HG03103 (cell line): ENCODE measurements around the gene C8G.

Source experiments
- ATAC-seq: cut with Tn5 transposase; IDR thresholded peaks from one replicate; pipeline ENCODE4 v1.9.1; 2021; ENCODE audit warnings: low read depth; ENCODE audit not compliant: unreplicated experiment

The C8G gene

GRCh38 chr9:136979769-136980587 lies 34.9 kb downstream of the C8G start:
- no peak for ATAC-seq

- no peak for ATAC-seq
Measured at GRCh38 chr9:136980669-136981478, 35.8 kb downstream of the C8G start.

DNA sequence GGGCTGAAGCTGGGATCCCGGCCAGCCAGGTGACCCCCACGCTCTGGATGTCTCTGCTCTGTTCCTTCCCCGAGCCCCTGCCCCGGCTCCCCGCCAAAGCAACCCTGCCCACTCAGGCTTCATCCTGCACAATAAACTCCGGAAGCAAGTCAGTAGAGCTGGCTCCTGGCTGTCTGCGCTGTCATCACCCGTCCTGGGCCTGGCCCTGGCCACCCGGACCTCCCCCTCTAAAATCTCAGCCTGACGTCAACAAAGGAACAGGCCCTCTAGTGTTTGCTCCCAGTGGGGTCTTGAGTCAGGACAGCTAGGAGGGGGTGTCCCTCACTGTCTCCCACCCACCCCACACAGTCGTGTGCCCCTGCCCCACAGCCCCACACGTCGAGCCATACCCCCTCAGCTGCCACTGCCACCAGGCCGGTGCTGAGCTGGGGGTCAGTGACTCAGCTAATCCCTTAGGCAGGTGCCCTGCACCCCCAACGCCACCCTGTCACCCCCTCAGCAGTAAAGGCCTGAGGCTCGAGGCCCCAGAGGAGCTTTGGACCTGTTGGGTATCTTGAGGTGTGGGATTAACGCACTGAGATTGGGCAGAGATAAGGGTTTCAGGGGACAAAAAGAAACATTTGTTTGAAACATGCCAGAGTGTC lies 36.7 kb downstream of the C8G start:
- no peak for ATAC-seq

- ATAC-seq: no peak
Measured at GRCh38 chr9:136982232-136983051, 37.4 kb downstream of the C8G start, which contains the start of gene LCNL1. Gene LCNL1, plus strand, starts transcription at chr9:136982993. Its CDS starts 594 bp downstream, at chr9:136983587.

GRCh38 chr9:136983167-136983566 lies 38.1 kb downstream of the C8G start:
- no peak for ATAC-seq

DNA sequence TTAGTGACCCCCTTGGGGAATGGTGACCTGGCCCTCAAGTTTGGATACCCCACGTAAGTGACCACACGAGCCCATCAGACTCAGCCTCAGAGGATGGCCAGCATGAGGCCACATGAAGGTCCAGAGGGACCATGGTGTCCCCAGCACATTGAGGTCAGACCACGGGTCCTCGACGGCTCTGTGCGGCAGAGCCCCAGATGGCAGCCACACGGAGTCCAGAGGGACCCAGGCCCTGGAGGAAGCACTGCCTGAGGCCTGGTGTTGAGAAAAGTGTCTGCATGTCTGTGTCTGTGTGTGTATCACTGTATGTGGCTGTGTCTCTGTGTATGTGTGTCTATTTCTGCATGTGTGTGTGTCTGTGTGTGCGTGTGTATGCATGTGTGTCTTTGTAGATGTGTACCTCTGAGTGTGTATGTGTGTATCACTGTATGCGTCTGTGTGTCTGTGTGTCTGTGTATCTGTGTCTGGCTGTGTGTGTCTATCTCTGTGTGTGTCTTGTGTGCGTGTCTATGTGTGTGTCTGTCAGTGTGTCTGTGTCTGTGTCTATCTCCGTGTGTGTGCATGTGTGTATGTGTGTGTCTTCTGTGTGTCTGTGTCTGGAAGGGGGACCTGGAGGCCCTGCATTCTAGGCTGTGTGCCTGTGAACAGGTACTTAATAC lies 38.7 kb downstream of the C8G start:
- no peak for ATAC-seq

GRCh38 chr9:136984464-136985026 lies 39.5 kb downstream of the C8G start:
- no peak for ATAC-seq

GRCh38 chr9:136985027-136985602 lies 40.1 kb downstream of the C8G start:
- no peak for ATAC-seq

GRCh38 chr9:136985853-136986252 lies 40.8 kb downstream of the C8G start:
- no peak for ATAC-seq

GRCh38 chr9:136988872-136989271 lies 43.8 kb downstream of the C8G start:
- ATAC-seq: no peak

DNA sequence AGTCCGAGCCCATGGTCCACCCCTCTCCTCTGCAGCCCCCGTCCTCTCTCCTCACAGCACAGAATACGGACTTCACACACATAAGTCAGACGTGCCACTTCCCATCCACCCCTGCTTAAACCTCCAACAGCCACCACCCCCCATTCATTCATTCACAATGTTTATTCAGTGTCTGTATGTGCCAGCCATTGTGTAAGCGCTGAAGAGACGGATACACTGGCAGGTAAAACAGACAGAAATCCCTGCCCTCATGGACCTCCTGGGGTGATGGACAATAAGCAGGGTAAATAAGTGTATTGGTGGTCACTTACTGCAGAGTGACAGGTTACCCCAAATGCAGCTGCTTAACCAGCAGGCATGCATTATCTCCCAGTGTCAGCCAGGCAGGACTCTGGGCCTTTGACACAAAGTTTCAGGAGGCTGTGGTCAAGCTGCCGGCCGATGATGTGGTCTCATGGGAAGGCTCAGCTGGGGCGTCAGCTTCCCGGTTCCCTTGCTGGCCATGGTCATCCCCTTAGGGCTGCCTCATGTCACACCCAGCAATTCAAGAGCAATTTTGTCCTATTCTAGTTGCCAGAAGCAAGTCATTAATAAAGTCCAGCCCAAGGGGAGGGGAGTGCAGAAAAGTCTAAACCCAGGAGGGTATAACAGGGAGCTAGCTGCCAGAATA lies 45.3 kb downstream of the C8G start:
- ATAC-seq: no peak

DNA sequence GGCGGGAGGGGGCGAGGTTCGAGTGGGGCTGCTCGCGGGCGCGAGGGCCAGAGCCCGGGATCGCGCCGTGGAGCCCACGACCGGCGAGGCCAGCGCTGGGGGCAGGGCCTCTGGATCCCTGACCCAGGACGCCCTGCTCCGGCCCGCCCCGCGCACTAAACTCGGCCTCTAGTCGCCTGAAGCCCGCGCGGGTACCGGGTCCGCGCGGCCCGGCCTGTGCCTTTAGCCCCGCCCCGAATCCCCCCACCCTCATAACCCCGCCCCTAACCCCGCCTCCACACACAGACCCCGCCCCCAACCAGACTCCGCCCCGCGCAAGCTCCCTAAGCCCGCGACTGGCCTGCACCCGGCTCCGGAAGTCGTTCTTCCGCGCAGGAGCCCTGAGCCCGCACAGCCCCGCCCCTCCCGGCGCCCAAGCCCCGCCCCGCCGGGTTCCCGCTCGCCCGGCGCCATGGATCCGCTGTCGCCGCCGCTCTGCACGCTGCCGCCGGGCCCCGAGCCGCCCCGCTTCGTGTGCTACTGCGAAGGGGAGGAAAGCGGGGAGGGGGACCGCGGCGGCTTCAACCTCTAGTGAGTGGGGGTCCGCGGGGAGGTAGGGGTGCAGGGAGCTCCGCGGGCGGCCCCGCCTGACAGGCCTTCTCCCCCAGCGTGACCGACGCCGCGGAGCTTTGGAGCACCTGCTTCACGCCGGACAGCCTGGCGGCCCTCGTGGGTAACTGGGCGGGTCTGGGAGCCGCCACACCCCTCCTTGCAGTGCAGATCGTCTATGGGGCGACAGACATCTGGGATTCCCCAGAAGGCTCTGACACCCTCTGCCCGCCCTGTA lies 47.2 kb downstream of the C8G start, which contains the start of gene PAXX:
Gene PAXX (plus strand): TSS at position 430 of the 826 bp plus-strand sequence. CDS start 22 bp downstream, at position 452.
- ATAC-seq: peak; percentile 78

GRCh38 chr9:136992819-136993369 lies 47.9 kb downstream of the C8G start:
- ATAC-seq: no peak

- no peak for ATAC-seq
Measured at GRCh38 chr9:136994180-136994887, 49.3 kb downstream of the C8G start.

DNA sequence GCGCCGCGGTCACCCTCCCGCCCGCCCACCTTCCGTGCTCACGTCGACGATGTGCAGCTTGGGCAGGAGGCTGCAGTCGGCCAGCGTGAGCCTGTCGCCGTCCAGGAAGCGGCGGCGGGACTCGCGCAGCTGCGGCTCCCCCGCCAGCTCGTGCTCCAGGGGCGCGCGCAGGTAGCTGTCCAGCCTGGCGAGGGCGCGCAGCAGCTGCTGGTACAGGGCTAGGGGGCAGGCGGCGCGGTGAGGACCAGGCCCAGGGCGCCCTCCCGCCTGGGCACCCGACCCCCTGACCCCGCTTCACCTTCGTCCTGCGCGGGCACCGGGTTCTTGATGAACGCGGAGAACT lies 49.8 kb downstream of the C8G start:
- ATAC-seq: no peak

GRCh38 chr9:136995362-136995761 lies 50.3 kb downstream of the C8G start:
- ATAC-seq: no peak

DNA sequence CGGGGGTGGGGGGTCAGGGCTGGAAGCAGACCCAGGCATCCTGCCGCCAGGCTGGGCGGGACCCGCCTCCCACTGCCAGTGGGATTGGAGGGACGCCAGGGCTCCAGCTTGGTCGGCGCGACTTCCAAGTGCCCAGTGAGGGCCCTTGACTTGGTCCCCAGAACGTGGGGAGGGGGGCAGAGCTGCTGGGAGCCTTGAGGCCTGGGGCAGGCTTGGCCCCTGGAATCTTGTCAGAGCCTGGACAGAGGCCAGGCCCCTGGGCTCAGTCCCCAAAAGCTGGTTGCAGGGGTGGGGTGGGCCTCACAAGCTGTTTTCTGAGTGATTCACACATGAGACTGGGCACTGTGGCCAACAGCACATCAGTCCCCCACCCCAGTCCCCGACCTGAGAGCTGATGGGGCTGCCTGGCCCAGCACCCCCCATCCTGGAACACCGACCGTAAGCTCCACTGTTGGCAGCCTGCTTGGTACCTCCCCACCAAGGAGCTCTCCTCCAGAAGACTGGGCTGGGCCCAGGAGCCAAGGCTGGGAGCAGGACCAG lies 50.8 kb downstream of the C8G start:
- no peak for ATAC-seq
